Smooth muscle cell (in vitro differentiated cells): Measurements from ENCODE around the gene FABP2. TPM values are rescaled to one million over a fixed set of nuclear protein-coding genes. Genes with fewer than 3 reads are reported as not detected.
"Not testable (repeated sequence)": the region's sequence is repeated elsewhere in the genome, so short reads cannot be mapped to it uniquely, and the experiment has no call there.

ENCODE experiments used
- DNase-seq: peaks from one replicate; lab custom pipeline; 2025; ENCODE audit not compliant: unreplicated experiment; lab: John Stamatoyannopoulos, UW
- H2AFZ ChIP-seq: fragments of 200-600 bp; sonication (generic); 2 replicates; pipeline ENCODE4 v1.6.0; 2016; ENCODE audit warnings: antibody characterized with exemption, low read depth, mild to moderate bottlenecking
- H3F3A ChIP-seq: fragments of 200-600 bp; sonication (generic); 2 replicates; pipeline ENCODE4 v1.6.0; 2017; ENCODE audit warnings: antibody characterized with exemption, low read depth
- H3K27ac ChIP-seq: fragments of 200-600 bp; sonication (generic); 2 replicates; pipeline ENCODE4 v1.5.1; 2016; ENCODE audit warnings: low read depth, mild to moderate bottlenecking
- H3K27me3 ChIP-seq: fragments of 200-600 bp; sonication (generic); 2 replicates; pipeline ENCODE4 v1.6.1; 2016; ENCODE audit warnings: low read depth, mild to moderate bottlenecking
- H3K36me3 ChIP-seq: fragments of 200-600 bp; sonication (generic); 2 replicates; pipeline ENCODE4 v1.5.1; 2016; ENCODE audit warnings: low read depth
- H3K4me1 ChIP-seq: fragments of 200-600 bp; sonication (generic); 2 replicates; pipeline ENCODE4 v1.5.1; 2016; ENCODE audit warnings: low read depth
- H3K4me2 ChIP-seq: fragments of 200-600 bp; sonication (generic); 2 replicates; pipeline ENCODE4 v1.6.0; 2016; ENCODE audit warnings: mild to moderate bottlenecking
- H3K4me3 ChIP-seq: fragments of 200-600 bp; sonication (generic); 2 replicates; pipeline ENCODE4 v1.5.1; 2016; ENCODE audit warnings: mild to moderate bottlenecking
- H3K79me2 ChIP-seq: fragments of 200-600 bp; sonication (generic); 2 replicates; pipeline ENCODE4 v1.6.0; 2016; ENCODE audit warnings: low read depth, mild to moderate bottlenecking
- H3K9ac ChIP-seq: fragments of 200-600 bp; sonication (generic); 2 replicates; pipeline ENCODE4 v1.6.0; 2016; ENCODE audit warnings: low read depth
- H3K9me3 ChIP-seq: fragments of 200-600 bp; sonication (generic); replicated peaks from 2 replicates; pipeline ENCODE4 v1.5.1; 2016; ENCODE audit warnings: low read depth
- H4K20me1 ChIP-seq: fragments of 200-600 bp; sonication (generic); 2 replicates; pipeline ENCODE4 v1.6.0; 2016; ENCODE audit warnings: low read depth
- CTCF ChIP-seq: fragments of 200-600 bp; sonication (generic); IDR thresholded peaks from 2 replicates; pipeline ENCODE4 v1.5.1; 2017; ENCODE audit warnings: borderline replicate concordance, mild to moderate bottlenecking, antibody characterized with exemption; ENCODE audit not compliant: insufficient read depth, poor library complexity, severe bottlenecking
- WGBS: methylation state at CpG from one replicate; pipeline ENCODE4 v1.1.7; 2016; ENCODE audit warnings: low lambda C conversion rate; 5-methylcytosine and 5-hydroxymethylcytosine counted together
- polyA plus RNA-seq: library from polyadenylated mRNA; unstranded; fragments of >200 nt; fragmentation: Nextera tagmentation; extraction: Ambion mirVana; gene quantifications from 2 replicates; pipeline ENCODE4 v1.2.1, GENCODE V29; 2016
- total RNA-seq: library from RNA; depleted of rRNA; stranded (reverse); fragments of >200 nt; gene quantifications from 2 replicates; pipeline ENCODE4 v1.2.3, GENCODE V29; 2014

Gene FABP2
- not detected in 2 replicates for total RNA-seq
- 0.13 TPM in 1 of 2 replicates, not detected in the other for polyA plus RNA-seq

GRCh38 chr4:119321921-119322687 is at the start of gene FABP2:
FABP2 (minus strand) TSS chr4:119322138; CDS start chr4:119322102, 36 bp downstream.
- Histone ChIP-seq H3K79me2 (no peaks in the 10 kb centered on the region), H3K4me3 (peak within 1 kb of the TSS; percentile 15), H2AFZ (no peak within 1 kb of the TSS), H3F3A (no peaks in the 10 kb centered on the region), H3K4me2 (no peak within 1 kb of the TSS), H3K9ac (no peak within 1 kb of the TSS), H3K27me3 (peaks cover 5% of the 10 kb centered on the region), H4K20me1 (no peaks in the 10 kb centered on the region), H3K4me1 (no peaks in the 10 kb centered on the region), H3K36me3 (no peaks in the 10 kb centered on the region), H3K27ac (no peak within 1 kb of the TSS), H3K9me3 (no peaks in the 10 kb centered on the region)
- TF ChIP-seq CTCF, result no peak
- no peak for DNase-seq
- 85% methylated on average over 6 of the region's 6 CpGs for WGBS

GRCh38 chr4:119370951-119371683 is 49.2 kb upstream of the FABP2 start:
- H3F3A ChIP-seq, H3K36me3 ChIP-seq, H3K4me2 ChIP-seq, H3K27me3 ChIP-seq, H4K20me1 ChIP-seq, H3K4me3 ChIP-seq, H3K79me2 ChIP-seq, H3K9me3 ChIP-seq, DNase-seq, H2AFZ ChIP-seq, H3K9ac ChIP-seq, H3K4me1 ChIP-seq, H3K27ac ChIP-seq: not testable (repeated sequence)
- 57% methylated on average over 3 of the region's 3 CpGs for WGBS

- not testable (repeated sequence) for H3K27me3 ChIP-seq, DNase-seq, H3K9ac ChIP-seq, H3K79me2 ChIP-seq, H3K4me3 ChIP-seq, H3K36me3 ChIP-seq, H3F3A ChIP-seq, H3K9me3 ChIP-seq, H3K27ac ChIP-seq, H3K4me1 ChIP-seq, H4K20me1 ChIP-seq, H3K4me2 ChIP-seq, H2AFZ ChIP-seq
- 94% methylated on average over 5 of the region's 5 CpGs for whole genome bisulfite sequencing
These were observed 48.5 kb upstream of the FABP2 start for GRCh38 chr4:119370392-119370791.

- 59% methylated on average over 7 of the region's 7 CpGs for whole genome bisulfite sequencing
- not testable (repeated sequence) for H3K79me2 ChIP-seq, H3F3A ChIP-seq, H3K4me3 ChIP-seq, H3K9me3 ChIP-seq, H2AFZ ChIP-seq, H3K27me3 ChIP-seq, H3K9ac ChIP-seq, DNase-seq, H3K27ac ChIP-seq, H3K36me3 ChIP-seq, H4K20me1 ChIP-seq, H3K4me1 ChIP-seq, H3K4me2 ChIP-seq
These were observed 44.9 kb upstream of the FABP2 start for GRCh38 chr4:119366802-119367201.

- not testable (repeated sequence) for H3K27ac ChIP-seq, H3K4me2 ChIP-seq, H3K27me3 ChIP-seq, H3F3A ChIP-seq, DNase-seq, H3K4me3 ChIP-seq, H3K9ac ChIP-seq, H3K4me1 ChIP-seq, H3K79me2 ChIP-seq, H3K36me3 ChIP-seq, H3K9me3 ChIP-seq, H4K20me1 ChIP-seq, H2AFZ ChIP-seq
- 100% methylated on average over 1 of the region's 1 CpG for WGBS
These were observed 42.3 kb upstream of the FABP2 start for GRCh38 chr4:119364203-119364602.

GRCh38 chr4:119363372-119363771 is 41.4 kb upstream of the FABP2 start:
- not testable (repeated sequence) for H3F3A ChIP-seq, H3K79me2 ChIP-seq, H3K4me2 ChIP-seq, DNase-seq, H2AFZ ChIP-seq, H3K36me3 ChIP-seq, H3K4me1 ChIP-seq, H3K27me3 ChIP-seq, H3K27ac ChIP-seq, H3K4me3 ChIP-seq, H3K9me3 ChIP-seq, H3K9ac ChIP-seq, H4K20me1 ChIP-seq
- WGBS, result 81% methylated on average over 6 of the region's 6 CpGs

- not testable (repeated sequence) for H3F3A ChIP-seq, H3K4me2 ChIP-seq, H3K27me3 ChIP-seq, H3K9me3 ChIP-seq, H2AFZ ChIP-seq, H3K36me3 ChIP-seq, H4K20me1 ChIP-seq, H3K9ac ChIP-seq, H3K27ac ChIP-seq, DNase-seq, H3K4me1 ChIP-seq, H3K79me2 ChIP-seq, H3K4me3 ChIP-seq
- WGBS, result 98% methylated on average over 3 of the region's 3 CpGs
These were observed 40.5 kb upstream of the FABP2 start for GRCh38 chr4:119362413-119362812.
